ENCODE measurements around the gene MATR3.

MATR3 gene

GRCh38 chr5:139293507-139294373 is at the start of gene MATR3:
Gene MATR3 (plus strand): TSS chr5:139293740. CDS start chr5:139307416, 13,676 bp downstream.
- ATAC-seq (replicated peaks; ENCODE audit: extremely low read depth, poor library complexity, severe bottlenecking) (peak; percentile 82), DNase-seq (ENCODE audit: low spot score in 2 of 2) (peak; percentile 84 to 87)
- H3K27ac Mint-ChIP-seq (ENCODE audit: low read depth), result peak within 1 kb of the TSS; percentile 96
- no peaks in the 10 kb centered on the region for H3K27me3 Mint-ChIP-seq
- peaks cover 38% of the 10 kb centered on the region for H3K4me1 Mint-ChIP-seq
- no peaks in the 10 kb centered on the region for H3K9me3 Mint-ChIP-seq
- H3K36me3 Mint-ChIP-seq (ENCODE audit: insufficient read depth), result peaks cover 37% of the 10 kb centered on the region
- peak within 1 kb of the TSS; percentile 97 for H3K4me3 Mint-ChIP-seq

GRCh38 chr5:139245637-139246339 is 47.8 kb upstream of the MATR3 start:
- Mint-ChIP-seq H3K36me3 (ENCODE audit: insufficient read depth) (no peaks in the 10 kb centered on the region), H3K27ac (ENCODE audit: low read depth) (peak overlapping the region; percentile 11), H3K9me3 (no peaks in the 10 kb centered on the region), H3K4me1 (peaks cover 6% of the 10 kb centered on the region), H3K4me3 (no peak overlapping the region), H3K27me3 (peaks cover 16% of the 10 kb centered on the region)
- DNase-seq (ENCODE audit: low spot score in 2 of 2) (no peak), ATAC-seq (replicated peaks; ENCODE audit: extremely low read depth, poor library complexity, severe bottlenecking) (no peak)

DNA sequence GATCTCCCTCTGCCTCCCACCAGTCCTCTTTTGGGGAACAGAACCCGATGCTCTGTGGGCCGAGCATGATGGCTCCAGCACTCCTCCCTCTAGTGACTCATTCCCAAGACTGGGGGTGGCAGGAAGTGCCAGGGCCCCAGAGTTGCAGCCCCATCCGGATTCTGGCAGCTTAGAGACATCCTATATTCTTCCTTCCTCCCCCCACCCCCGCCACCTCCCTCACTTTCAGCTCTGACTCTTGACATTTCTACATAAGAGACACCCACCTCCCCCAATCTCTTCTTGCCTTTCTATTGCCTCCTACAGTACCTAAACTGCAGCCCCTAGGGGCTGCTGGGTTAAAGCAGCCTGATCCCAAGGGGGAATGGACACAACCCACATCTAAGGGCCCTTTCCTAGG is 47.1 kb upstream of the MATR3 start:
- DNase-seq (ENCODE audit: low spot score in 2 of 2) (no peak), ATAC-seq (replicated peaks; ENCODE audit: extremely low read depth, poor library complexity, severe bottlenecking) (no peak)
- H3K36me3 Mint-ChIP-seq (ENCODE audit: insufficient read depth), result no peaks in the 10 kb centered on the region
- no peak overlapping the region for H3K27ac Mint-ChIP-seq (ENCODE audit: low read depth)
- H3K27me3 Mint-ChIP-seq, result peaks cover 10% of the 10 kb centered on the region
- peaks cover 12% of the 10 kb centered on the region for H3K4me1 Mint-ChIP-seq
- H3K9me3 Mint-ChIP-seq, result no peaks in the 10 kb centered on the region
- H3K4me3 Mint-ChIP-seq, result no peak overlapping the region

GRCh38 chr5:139248826-139249453 is 44.6 kb upstream of the MATR3 start:
- H3K27me3 Mint-ChIP-seq, result no peaks in the 10 kb centered on the region
- peaks cover 12% of the 10 kb centered on the region for H3K4me1 Mint-ChIP-seq
- H3K4me3 Mint-ChIP-seq, result no peak overlapping the region
- no peaks in the 10 kb centered on the region for H3K36me3 Mint-ChIP-seq (ENCODE audit: insufficient read depth)
- ATAC-seq (replicated peaks; ENCODE audit: extremely low read depth, poor library complexity, severe bottlenecking) (no peak), DNase-seq (ENCODE audit: low spot score in 2 of 2) (no peak)
- H3K27ac Mint-ChIP-seq (ENCODE audit: low read depth), result peak overlapping the region; percentile 77
- no peaks in the 10 kb centered on the region for H3K9me3 Mint-ChIP-seq

DNA sequence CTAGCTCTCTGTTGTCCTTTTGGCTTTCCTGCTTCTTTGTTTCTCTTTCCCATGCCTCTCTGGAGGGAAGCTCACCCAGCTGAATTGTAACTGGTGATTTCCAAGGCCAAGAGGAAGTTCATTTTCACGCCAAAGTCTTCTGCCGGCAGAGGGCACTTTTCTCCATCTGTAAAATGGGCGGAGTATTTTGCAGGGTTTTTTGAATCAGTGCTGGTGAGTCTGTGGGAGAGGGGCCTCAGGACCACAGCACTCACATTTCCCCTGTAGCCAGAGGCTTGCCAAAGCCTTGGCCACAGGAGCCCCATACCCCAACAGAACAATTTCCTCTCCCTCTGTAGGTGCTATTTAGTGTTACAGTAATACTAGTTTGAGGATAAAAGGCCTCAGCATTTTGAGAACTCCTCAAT is 42.3 kb upstream of the MATR3 start:
- DNase-seq (ENCODE audit: low spot score in 2 of 2) (peak in 1 of 2 donors; percentile 17), ATAC-seq (replicated peaks; ENCODE audit: extremely low read depth, poor library complexity, severe bottlenecking) (no peak)
- Mint-ChIP-seq H3K4me1 (peaks cover 10% of the 10 kb centered on the region), H3K9me3 (no peaks in the 10 kb centered on the region), H3K36me3 (ENCODE audit: insufficient read depth) (no peaks in the 10 kb centered on the region), H3K27me3 (no peaks in the 10 kb centered on the region), H3K27ac (ENCODE audit: low read depth) (no peak overlapping the region), H3K4me3 (no peak overlapping the region)

DNA sequence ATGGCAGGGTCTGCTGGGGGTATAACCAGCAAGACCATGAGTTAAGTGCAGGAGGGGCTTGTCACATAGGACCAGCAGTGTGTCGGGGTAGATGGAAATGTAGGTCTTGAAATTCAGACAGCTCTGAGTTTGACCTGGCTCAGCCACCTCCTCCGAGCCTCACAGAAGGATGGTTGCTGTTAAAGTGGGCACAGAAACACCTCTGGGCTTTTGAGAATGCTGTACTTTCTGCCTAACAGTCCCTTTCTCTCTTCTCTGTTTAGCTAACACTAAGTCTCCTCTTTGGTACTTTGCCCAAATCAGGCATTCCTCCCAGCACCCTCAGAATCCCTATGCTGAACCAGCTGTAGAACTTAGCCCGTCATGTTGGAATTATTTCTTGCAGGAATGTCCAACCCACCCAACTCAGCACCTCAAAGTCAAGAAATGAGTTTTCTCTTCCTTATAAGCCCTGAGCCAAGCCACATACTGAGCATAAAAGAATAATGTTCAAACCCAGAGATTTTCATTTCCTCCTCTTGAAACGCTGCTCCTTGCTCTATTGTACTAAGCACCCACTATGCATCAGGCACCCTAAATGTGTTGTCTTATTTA is 41.7 kb upstream of the MATR3 start:
- no peak overlapping the region for H3K27ac Mint-ChIP-seq (ENCODE audit: low read depth)
- H3K27me3 Mint-ChIP-seq, result no peaks in the 10 kb centered on the region
- H3K36me3 Mint-ChIP-seq (ENCODE audit: insufficient read depth), result no peaks in the 10 kb centered on the region
- DNase-seq (ENCODE audit: low spot score in 2 of 2), result no peak
- H3K9me3 Mint-ChIP-seq, result no peaks in the 10 kb centered on the region
- no peak overlapping the region for H3K4me3 Mint-ChIP-seq
- ATAC-seq (replicated peaks; ENCODE audit: extremely low read depth, poor library complexity, severe bottlenecking), result no peak
- H3K4me1 Mint-ChIP-seq, result peaks cover 6% of the 10 kb centered on the region

DNA sequence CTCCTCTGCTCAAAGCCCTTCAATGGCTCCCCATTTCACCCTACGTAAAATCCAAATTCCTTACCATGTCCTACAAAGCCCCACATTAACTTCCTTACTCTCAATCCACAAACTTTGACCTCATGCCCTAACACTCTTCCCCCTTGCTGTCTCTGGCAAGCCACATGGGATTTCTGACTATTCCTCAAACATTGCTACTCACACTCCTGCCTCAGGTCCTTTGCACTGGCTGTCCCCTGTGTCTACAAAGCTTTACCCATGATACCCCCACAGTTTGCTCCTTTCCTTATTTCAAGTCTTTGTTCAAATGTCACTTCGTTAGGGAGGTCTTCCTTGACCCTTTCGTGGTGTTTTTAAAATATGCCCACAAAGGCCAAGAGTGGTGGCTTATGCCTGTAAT is 40.4 kb upstream of the MATR3 start:
- peak overlapping the region; percentile 5 for H3K27ac Mint-ChIP-seq (ENCODE audit: low read depth)
- H3K36me3 Mint-ChIP-seq (ENCODE audit: insufficient read depth), result no peaks in the 10 kb centered on the region
- no peak for DNase-seq (ENCODE audit: low spot score in 2 of 2)
- no peaks in the 10 kb centered on the region for H3K27me3 Mint-ChIP-seq
- H3K9me3 Mint-ChIP-seq, result no peaks in the 10 kb centered on the region
- H3K4me3 Mint-ChIP-seq, result no peak overlapping the region
- peaks cover 6% of the 10 kb centered on the region for H3K4me1 Mint-ChIP-seq
- no peak for ATAC-seq (replicated peaks; ENCODE audit: extremely low read depth, poor library complexity, severe bottlenecking)

- DNase-seq (ENCODE audit: low spot score in 2 of 2), result no peak
Measured at GRCh38 chr5:139256820-139257219, 36.7 kb upstream of the MATR3 start.

GRCh38 chr5:139262059-139262741 is 31.3 kb upstream of the MATR3 start:
- Mint-ChIP-seq H3K36me3 (ENCODE audit: insufficient read depth) (no peaks in the 10 kb centered on the region), H3K4me3 (no peak overlapping the region), H3K9me3 (no peaks in the 10 kb centered on the region), H3K4me1 (peaks cover 5% of the 10 kb centered on the region), H3K27ac (ENCODE audit: low read depth) (no peak overlapping the region), H3K27me3 (peaks cover 10% of the 10 kb centered on the region)
- DNase-seq (ENCODE audit: low spot score in 2 of 2) (no peak), ATAC-seq (replicated peaks; ENCODE audit: extremely low read depth, poor library complexity, severe bottlenecking) (no peak)

More at GRCh38 chr5:139256820-139257219, 36.7 kb upstream of the MATR3 start:
- H3K27ac Mint-ChIP-seq (ENCODE audit: low read depth), result no peak overlapping the region
- H3K27me3 Mint-ChIP-seq, result peaks cover 10% of the 10 kb centered on the region
- ATAC-seq (replicated peaks; ENCODE audit: extremely low read depth, poor library complexity, severe bottlenecking), result no peak
- no peaks in the 10 kb centered on the region for H3K9me3 Mint-ChIP-seq
- peaks cover 2% of the 10 kb centered on the region for H3K4me1 Mint-ChIP-seq
- no peak overlapping the region for H3K4me3 Mint-ChIP-seq
- no peaks in the 10 kb centered on the region for H3K36me3 Mint-ChIP-seq (ENCODE audit: insufficient read depth)

DNA sequence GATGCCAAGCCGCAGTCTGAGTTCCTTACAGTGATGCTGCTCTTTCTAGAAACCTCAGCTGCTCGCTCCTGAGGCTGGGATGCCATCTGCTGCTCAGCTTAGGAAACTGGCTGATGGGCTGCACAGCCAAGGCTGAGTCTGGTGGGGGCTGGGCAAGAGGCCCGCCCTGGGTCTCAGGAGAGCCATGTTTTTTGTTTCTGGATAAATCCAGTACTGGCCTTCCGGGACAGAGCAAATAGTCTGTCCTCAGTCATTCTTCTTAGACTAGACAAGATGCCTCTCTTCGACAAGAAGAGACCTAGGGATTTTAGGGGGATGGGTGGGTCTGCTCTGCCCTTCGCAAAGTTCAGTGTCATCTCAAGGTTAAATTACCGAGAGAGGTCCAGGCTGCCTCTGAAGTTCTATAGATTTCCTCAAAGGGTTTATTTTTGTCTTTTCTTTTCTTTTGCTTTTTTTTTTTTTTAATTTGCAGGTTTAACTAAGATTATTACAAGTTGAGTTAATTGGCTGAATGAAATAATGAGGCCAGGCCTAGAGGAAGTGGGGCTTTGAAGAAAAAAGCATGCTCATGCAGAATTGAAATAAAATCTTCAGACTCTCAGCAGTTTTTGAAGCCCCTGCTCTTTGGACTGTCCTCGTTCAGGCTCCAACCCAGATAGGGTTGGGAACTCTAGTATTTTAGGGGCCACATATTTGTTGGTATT is 30.6 kb upstream of the MATR3 start:
- Mint-ChIP-seq H3K27ac (ENCODE audit: low read depth) (no peak overlapping the region), H3K4me3 (no peak overlapping the region), H3K36me3 (ENCODE audit: insufficient read depth) (no peaks in the 10 kb centered on the region), H3K27me3 (peaks cover 10% of the 10 kb centered on the region), H3K9me3 (no peaks in the 10 kb centered on the region), H3K4me1 (peaks cover 7% of the 10 kb centered on the region)
- ATAC-seq (replicated peaks; ENCODE audit: extremely low read depth, poor library complexity, severe bottlenecking) (peak; percentile 52), DNase-seq (ENCODE audit: low spot score in 2 of 2) (peak in 1 of 2 donors; percentile 21)

DNA sequence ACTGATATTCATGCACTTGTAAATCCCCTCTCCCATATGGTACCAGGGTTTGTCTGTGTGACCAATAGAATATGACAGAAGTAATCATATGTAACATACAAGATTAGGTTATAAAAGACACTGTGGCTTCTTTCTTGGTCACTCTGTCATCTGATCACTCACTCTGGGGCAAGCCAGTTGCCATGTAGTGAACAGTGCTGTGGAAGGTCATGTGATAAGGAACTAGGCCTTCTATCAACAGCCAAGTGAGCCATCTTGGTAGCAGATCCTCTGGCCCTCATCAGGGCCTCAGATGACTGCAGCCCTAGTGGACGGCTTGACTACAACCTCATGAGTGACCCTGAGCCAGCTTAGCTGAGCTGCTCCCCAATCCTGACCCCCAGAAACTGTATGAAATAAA is 30.0 kb upstream of the MATR3 start:
- no peak for ATAC-seq (replicated peaks; ENCODE audit: extremely low read depth, poor library complexity, severe bottlenecking)
- no peak overlapping the region for H3K27ac Mint-ChIP-seq (ENCODE audit: low read depth)

More for the DNA sequence above, 30.0 kb upstream of the MATR3 start:
- H3K4me3 Mint-ChIP-seq, result no peak overlapping the region
- DNase-seq (ENCODE audit: low spot score in 2 of 2), result no peak
- H3K4me1 Mint-ChIP-seq, result peaks cover 11% of the 10 kb centered on the region
- no peaks in the 10 kb centered on the region for H3K9me3 Mint-ChIP-seq
- no peaks in the 10 kb centered on the region for H3K36me3 Mint-ChIP-seq (ENCODE audit: insufficient read depth)
- peaks cover 10% of the 10 kb centered on the region for H3K27me3 Mint-ChIP-seq
